Glutamatergic neuron (in vitro differentiated cells): ENCODE results near the gene MOB3B. TPM values are rescaled to one million over a fixed set of nuclear protein-coding genes. Genes with fewer than 3 reads are reported as not detected.

ENCODE experiments used
- DNase-seq: peaks from one replicate; pipeline ENCODE4 v3.0.0; 2022
- H3K27ac Mint-ChIP-seq: one replicate; pipeline ENCODE4 v1.8.0; 2020; ENCODE audit warnings: mild to moderate bottlenecking, mixed read lengths, inconsistent platforms; ENCODE audit not compliant: unreplicated experiment
- H3K27me3 Mint-ChIP-seq: one replicate; pipeline ENCODE4 v1.8.0; 2020; ENCODE audit warnings: mild to moderate bottlenecking, moderate library complexity, mixed read lengths, inconsistent platforms; ENCODE audit not compliant: unreplicated experiment
- H3K36me3 Mint-ChIP-seq: one replicate; pipeline ENCODE4 v1.8.0; 2020; ENCODE audit warnings: mild to moderate bottlenecking, mixed read lengths, inconsistent platforms; ENCODE audit not compliant: unreplicated experiment
- H3K4me1 Mint-ChIP-seq: one replicate; pipeline ENCODE4 v1.8.0; 2020; ENCODE audit warnings: mild to moderate bottlenecking, low read depth, mixed read lengths, inconsistent platforms; ENCODE audit not compliant: unreplicated experiment
- H3K4me3 Mint-ChIP-seq: one replicate; pipeline ENCODE4 v1.8.0; 2020; ENCODE audit warnings: mild to moderate bottlenecking, mixed read lengths, inconsistent platforms; ENCODE audit not compliant: unreplicated experiment
- H3K9me3 Mint-ChIP-seq: one replicate; pipeline ENCODE4 v1.8.0; 2020; ENCODE audit warnings: mild to moderate bottlenecking, moderate library complexity, mixed read lengths, inconsistent platforms; ENCODE audit not compliant: unreplicated experiment
- total RNA-seq: library from RNA; stranded (reverse); fragmentation: NEBNext Ultra II Directional; extraction: Animal tissue kit (Norgen Biotek cat#: 25700); gene quantifications from one replicate; pipeline ENCODE4 v1.2.1, GENCODE V29; 2021; ENCODE audit not compliant: unreplicated experiment
- TF ChIP-seq, protein P1 (sequence below): fragments of 200-600 bp; sonication (generic); IDR thresholded peaks from one replicate; pipeline ENCODE4 v1.5.0; 2021; ENCODE audit not compliant: partially characterized antibody, unreplicated experiment

MOB3B gene
- total RNA-seq, 1 donor from 2014 or later = 1.8 TPM

- H3K27ac Mint-ChIP-seq = no peak overlapping the region
- H3K36me3 Mint-ChIP-seq = no peaks in the 10 kb centered on the region
- H3K9me3 Mint-ChIP-seq = no peaks in the 10 kb centered on the region
- no peaks in the 10 kb centered on the region for H3K4me1 Mint-ChIP-seq
- TF ChIP-seq, protein P1, sequence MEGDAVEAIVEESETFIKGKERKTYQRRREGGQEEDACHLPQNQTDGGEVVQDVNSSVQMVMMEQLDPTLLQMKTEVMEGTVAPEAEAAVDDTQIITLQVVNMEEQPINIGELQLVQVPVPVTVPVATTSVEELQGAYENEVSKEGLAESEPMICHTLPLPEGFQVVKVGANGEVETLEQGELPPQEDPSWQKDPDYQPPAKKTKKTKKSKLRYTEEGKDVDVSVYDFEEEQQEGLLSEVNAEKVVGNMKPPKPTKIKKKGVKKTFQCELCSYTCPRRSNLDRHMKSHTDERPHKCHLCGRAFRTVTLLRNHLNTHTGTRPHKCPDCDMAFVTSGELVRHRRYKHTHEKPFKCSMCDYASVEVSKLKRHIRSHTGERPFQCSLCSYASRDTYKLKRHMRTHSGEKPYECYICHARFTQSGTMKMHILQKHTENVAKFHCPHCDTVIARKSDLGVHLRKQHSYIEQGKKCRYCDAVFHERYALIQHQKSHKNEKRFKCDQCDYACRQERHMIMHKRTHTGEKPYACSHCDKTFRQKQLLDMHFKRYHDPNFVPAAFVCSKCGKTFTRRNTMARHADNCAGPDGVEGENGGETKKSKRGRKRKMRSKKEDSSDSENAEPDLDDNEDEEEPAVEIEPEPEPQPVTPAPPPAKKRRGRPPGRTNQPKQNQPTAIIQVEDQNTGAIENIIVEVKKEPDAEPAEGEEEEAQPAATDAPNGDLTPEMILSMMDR = no peak
- no peak overlapping the region for H3K4me3 Mint-ChIP-seq
- no peak for DNase-seq
- no peaks in the 10 kb centered on the region for H3K27me3 Mint-ChIP-seq
Measured at GRCh38 chr9:27519466-27520465, 9.8 kb downstream of the MOB3B start.

GRCh38 chr9:27518809-27519208 lies 10.8 kb downstream of the MOB3B start:
- no peaks in the 10 kb centered on the region for H3K36me3 Mint-ChIP-seq
- H3K4me1 Mint-ChIP-seq = no peaks in the 10 kb centered on the region
- no peak overlapping the region for H3K4me3 Mint-ChIP-seq
- H3K27ac Mint-ChIP-seq = no peak overlapping the region
- H3K27me3 Mint-ChIP-seq = no peaks in the 10 kb centered on the region
- no peaks in the 10 kb centered on the region for H3K9me3 Mint-ChIP-seq
- TF ChIP-seq, protein P1 = no peak
- no peak for DNase-seq

DNA sequence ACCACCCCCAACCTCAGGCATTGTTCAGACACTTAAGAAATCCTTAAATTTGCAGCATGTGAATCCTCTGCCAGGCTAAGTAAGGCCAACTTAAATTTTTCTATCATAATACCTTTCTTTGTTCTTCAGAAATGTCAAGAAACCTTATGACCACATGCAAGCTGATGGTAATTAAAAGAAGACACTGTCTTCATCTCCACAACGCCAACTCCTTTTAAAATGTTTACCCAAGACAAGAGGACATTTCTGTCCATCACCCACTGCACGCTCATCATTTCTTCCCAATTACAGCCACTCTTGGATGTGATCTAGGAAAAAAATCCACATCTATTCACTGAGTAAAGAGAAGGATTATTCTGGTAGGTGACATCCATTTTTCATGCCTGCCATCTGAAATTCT lies 11.6 kb downstream of the MOB3B start:
- Mint-ChIP-seq H3K36me3 (no peaks in the 10 kb centered on the region), H3K27me3 (no peaks in the 10 kb centered on the region), H3K9me3 (no peaks in the 10 kb centered on the region), H3K27ac (no peak overlapping the region), H3K4me1 (no peaks in the 10 kb centered on the region), H3K4me3 (no peak overlapping the region)
- DNase-seq = no peak
- TF ChIP-seq, protein P1 = no peak

- Mint-ChIP-seq H3K4me3 (no peak overlapping the region), H3K27me3 (no peaks in the 10 kb centered on the region), H3K36me3 (no peaks in the 10 kb centered on the region), H3K9me3 (no peaks in the 10 kb centered on the region), H3K27ac (no peak overlapping the region), H3K4me1 (no peaks in the 10 kb centered on the region)
- TF ChIP-seq, protein P1 = no peak
- no peak for DNase-seq
Measured at GRCh38 chr9:27514551-27514950, 15.1 kb downstream of the MOB3B start.

GRCh38 chr9:27511771-27512170 lies 17.8 kb downstream of the MOB3B start:
- Mint-ChIP-seq H3K27me3 (no peaks in the 10 kb centered on the region), H3K9me3 (no peaks in the 10 kb centered on the region), H3K36me3 (no peaks in the 10 kb centered on the region), H3K27ac (no peak overlapping the region), H3K4me3 (no peak overlapping the region), H3K4me1 (no peaks in the 10 kb centered on the region)
- TF ChIP-seq, protein P1 = no peak
- no peak for DNase-seq
